ENCODE measurements around the gene CADPS2.

GRCh38 chr7:122689346-122690109 lies 196.7 kb downstream of the CADPS2 start:
- TF ChIP-seq CTCF (IDR thresholded peaks at IDR 0.05) (no peak), POLR2A (IDR thresholded peaks at IDR 0.05) (no peak)
